ENCODE data around the gene SEMA5A.

SEMA5A gene

DNA sequence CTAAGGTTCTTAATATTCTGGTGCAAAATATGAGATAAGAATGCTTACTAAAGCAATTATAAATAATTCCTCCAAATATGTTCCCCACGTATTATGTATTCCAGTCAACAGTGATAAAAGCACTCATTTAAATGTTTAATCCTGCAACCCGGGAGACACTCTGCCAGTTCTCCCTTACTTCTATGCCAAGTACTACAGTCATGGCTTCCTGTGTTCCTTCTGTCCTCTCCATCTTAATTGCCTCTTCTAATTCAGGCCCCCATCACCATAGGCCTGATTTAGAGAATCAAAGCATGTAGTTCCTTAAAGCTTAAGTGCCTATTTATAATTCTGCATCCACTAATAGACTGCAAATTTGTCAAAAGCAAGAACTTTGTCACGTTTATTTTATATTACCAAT, 474.8 kb downstream of the SEMA5A start:
- no peak for DNase-seq (ENCODE audit: low read depth in 2 of 3, low spot score in 2 of 3)

DNA sequence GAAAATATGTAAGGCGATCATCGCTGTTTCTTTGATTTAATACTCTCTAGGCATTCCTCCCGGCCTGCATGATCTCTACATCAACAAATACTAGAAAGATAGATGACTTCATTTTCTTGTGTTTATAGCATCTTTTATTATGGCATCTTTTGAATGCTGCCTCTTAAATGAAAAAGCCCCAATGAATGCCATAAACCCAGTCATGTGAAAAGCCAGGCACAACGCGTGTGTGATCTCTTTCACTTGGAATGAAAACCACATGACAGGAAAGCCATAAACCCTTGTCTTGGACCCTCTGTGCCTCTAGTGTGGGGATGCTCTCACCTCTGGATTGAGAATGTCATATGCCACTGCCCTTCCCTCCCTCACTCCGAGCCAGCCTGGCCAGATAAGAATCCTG, 476.2 kb downstream of the SEMA5A start:
- DNase-seq (ENCODE audit: low read depth in 2 of 3, low spot score in 2 of 3), result no peak

DNA sequence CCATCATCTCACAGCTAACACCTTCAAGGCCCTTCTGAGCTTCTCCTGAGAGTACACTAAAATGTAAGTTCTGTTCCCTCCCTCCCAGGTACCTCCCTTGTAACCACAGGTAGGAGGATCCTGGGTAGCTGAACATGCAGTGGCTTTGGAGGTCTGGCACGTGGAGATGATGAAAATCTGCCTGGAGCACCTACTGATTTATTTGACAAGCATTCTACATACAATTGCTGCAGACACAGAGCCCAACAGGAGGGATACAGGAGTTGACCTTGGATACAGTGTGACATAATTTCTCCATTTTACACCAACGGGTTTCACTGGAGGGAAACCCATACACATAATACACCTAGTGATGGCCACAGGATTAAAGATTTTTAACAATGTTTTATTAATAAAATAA, 478.7 kb downstream of the SEMA5A start:
- DNase-seq (ENCODE audit: low read depth in 2 of 3, low spot score in 2 of 3), result no peak

DNA sequence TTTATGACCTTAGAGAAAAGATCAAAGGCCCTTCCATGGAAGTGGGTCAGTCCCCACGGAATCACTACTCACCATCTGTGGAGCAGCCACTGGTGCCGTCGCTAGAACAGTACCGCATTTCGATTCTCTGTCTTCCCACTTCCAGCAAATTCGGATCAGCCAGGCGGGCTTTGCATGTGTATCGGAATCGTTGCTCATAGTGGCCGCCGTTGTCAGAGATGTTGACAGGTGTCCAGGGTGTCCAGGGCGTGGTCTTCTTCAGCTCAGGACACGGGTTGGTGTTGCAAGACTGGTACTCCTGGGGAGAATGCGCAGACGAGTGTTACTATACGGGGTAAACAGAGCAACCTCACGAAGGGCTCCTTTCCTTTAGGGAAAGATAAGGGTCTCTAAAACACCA, 479.5 kb downstream of the SEMA5A start:
- no peak for DNase-seq (ENCODE audit: low read depth in 2 of 3, low spot score in 2 of 3)

DNA sequence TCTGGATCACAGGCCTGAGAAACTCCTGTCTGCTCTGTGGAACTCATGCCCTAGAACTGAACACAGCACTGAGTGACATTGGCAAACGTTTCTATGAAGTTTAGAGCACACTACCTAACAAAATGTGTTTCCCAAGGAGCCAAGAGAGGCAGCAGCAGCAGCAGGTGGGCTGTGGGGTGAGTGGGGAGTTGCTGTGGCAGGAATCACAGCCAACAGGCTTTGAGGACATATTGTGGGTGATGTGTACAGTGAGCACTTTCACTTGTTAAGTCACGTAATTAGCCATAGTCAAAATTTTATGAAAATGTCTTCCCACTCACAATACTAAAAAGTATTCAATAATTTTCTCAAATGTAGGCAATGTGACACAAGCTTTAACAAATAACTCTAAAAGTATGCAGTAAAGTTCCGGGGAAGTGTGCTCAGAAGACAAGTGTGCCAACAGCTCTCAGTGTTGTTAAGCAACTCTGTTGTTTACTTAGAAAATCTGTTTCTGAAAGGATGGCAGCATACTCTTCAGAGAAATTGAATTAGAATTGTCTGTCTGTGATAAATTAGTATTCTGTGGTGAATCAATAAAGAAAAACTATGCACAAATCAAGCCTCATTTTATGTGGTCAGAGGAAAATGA, 482.1 kb downstream of the SEMA5A start:
- DNase-seq (ENCODE audit: low read depth in 2 of 3, low spot score in 2 of 3), result no peak

DNA sequence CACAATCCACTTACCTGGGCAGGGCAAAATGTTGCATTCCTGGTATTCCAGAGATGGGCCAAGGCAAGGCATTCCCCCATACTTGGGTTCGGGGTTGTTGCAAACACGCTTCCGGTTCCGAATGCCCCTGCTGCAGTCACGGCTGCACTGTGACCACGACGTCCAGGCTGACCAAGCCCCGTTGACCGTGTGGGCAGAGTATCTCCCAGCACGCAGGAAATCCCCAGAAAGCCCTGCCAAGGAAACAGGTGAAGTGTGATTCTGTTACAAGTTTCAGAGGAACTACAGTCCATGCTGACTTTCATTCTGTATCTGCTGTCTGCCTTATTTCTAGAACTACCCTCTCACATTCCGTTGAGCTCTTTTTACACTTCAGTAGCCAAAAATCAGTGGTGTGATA, 483.0 kb downstream of the SEMA5A start:
- DNase-seq (ENCODE audit: low read depth in 2 of 3, low spot score in 2 of 3), result no peak

DNA sequence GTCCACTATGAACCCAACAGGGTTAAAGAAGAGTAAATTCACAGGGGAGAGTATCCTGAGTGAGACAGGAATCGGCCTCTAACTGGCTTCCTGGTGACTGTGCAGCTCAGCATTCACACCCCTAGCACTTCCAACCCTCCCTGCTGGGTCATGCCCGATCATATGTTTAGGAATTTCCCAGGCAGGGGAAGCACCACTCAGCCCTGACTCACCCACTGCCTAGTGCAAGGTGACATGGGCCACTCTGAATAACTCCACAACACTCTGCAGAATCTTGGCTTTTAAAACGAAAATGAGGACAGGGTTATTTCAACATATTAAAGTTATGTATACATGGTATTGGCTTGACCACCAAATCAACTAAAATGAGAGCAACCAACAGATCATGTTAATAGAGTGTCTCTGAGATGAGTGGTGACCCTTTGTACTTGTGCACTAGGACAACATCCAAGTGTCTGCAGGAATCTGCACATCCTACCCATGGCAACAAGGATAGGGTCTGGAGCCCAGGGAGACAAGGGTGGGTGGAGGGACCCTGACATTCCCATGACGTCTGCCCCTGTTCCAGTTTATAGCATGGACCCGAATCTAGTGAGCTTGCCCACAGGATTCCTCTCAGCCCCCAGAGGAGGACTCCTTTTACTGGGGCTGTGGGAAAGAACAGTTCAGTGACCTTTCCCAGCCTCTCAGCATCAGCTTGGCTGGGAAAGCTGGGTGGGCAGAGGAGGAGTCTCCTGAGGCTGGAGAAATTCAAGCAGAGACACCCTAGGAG, 485.8 kb downstream of the SEMA5A start:
- no peak for DNase-seq (ENCODE audit: low read depth in 2 of 3, low spot score in 2 of 3)

DNA sequence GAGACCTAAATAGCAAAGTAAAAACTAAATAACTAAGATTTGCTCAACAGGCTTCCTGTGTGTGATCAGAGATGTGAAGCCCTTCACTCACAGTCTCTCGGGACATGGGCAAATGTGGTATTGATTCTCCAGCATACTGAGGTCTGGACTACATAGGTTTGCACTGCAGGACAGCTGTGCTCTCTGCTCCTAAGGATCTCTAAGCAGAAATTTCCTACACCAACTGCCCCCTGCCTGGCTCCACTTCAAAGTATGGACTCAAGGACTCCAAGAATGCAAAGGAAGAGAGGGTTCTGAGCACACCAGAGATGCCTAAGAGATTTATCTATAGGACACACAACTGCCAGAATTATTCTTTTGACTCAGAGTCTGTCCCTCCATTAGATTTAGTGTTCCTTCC, 487.2 kb downstream of the SEMA5A start:
- no peak for DNase-seq (ENCODE audit: low read depth in 2 of 3, low spot score in 2 of 3)

DNA sequence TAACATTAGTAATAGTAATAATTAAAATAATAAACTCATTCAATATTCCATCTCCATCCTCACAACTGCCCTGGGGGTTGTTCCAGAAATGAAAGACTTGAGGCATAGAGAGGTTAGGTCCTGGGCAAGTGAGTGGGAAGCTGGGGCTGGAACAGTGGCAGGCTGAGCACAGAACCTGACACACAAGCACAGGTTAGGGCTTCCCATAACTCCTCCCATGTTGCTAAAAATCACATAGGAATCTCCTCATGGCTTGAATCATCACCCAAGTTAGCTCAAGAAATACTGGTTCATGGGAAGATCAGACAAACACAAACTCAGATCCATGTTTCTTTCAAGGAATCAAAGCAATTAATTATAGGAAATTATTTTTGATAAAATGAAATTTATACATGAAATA, 487.7 kb downstream of the SEMA5A start:
- no peak for DNase-seq (ENCODE audit: low read depth in 2 of 3, low spot score in 2 of 3)

DNA sequence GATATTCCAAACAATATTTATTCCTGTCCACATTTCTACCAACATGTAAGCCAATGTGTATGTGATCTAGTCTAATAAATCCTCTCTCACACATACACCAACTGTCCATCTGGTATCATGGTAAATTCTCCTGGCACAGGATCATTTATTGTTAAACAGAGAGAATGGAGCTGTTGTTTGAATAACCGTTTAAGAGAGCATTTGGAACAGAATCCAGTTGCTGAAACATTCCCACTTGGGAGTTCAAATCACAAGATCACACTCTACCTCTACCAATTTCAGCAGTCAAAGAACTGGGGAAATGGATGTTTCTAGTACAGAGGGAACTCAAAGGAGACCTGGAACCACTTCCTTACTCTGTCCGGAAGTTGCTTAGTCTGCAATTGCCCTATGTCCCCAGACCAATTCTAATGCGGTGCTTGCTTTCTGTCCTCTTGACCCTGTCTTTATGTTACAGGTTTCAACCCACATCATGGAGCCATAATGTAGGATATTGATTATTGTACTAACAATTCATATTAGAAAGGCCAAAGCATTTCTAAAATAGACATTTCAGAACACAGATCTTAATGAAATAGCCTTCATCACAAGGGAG, 488.4 kb downstream of the SEMA5A start:
- no peak for DNase-seq (ENCODE audit: low read depth in 2 of 3, low spot score in 2 of 3)

DNA sequence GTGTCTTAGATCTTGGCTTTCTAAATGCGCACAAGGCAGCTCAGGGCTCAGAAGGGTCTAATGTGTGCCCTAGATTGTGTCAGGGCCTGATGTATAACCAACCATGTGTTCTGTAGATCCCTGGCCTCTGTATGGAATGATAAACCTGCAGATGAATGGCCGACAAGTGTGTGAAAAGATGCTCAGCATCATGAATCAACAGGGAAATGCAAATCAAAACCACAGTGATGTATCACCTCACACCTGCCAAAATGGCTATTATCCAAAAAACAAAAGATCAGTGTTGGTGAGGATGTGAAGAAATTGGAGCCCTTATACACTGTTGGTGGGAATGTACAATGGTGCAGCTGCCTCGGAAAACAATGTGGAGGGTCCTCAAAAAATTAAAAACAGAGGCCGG, 489.8 kb downstream of the SEMA5A start:
- no peak for DNase-seq (ENCODE audit: low read depth in 2 of 3, low spot score in 2 of 3)

DNA sequence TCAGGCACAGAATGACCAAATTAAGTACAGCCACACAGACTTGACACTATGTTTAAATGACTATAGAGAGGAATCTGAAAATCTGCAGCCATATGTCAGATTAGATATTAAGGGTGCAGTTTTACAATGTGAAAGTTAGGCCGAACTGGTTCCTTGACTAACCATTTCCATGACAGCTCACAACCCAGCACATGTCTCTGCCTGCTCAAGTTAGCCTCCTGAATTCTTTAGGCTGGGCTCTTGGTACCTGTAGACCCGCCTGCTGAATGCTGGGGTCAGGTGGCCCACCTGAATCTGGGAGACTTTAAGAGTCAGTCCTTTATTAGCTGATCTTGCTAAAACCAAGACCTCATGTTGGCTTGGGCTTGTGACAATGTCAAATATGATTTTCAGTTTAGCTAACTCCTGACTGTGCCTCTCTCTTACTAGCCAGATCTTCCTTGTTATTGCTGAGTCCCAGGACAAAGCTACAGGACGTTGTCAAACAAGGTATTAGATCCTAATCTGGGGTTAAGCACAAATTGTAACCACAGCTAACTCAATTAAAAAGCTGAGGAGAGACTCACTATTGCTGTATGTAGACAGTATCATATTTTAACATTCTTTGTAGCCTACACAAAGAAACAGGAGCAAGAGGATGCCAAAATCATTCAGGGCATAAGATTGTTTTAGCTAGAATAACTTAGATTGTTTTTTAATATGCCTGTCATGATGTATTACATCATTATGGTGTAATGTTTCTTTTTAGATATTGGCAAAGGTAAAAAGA, 490.9 kb downstream of the SEMA5A start:
- DNase-seq (ENCODE audit: low read depth in 2 of 3, low spot score in 2 of 3), result no peak

DNA sequence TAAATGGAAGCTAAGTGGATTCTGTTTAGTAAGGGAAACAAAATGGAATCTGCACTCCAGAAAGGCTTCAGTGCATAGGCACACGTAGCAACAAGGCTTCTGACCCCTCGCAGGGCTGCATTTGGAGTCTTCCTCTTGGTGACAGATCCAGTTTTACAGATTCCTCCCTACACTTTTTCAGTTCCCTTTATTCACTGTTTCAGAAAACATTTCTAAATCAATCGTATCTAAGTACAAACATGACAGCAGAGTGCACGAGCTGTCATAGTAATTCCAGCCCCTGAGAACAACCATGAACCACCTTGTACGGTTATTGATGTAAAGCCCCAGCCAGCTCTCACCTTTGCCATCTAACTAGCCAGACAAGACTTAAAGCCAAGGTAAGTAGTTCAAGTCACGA, 491.6 kb downstream of the SEMA5A start:
- DNase-seq (ENCODE audit: low read depth in 2 of 3, low spot score in 2 of 3), result no peak

DNA sequence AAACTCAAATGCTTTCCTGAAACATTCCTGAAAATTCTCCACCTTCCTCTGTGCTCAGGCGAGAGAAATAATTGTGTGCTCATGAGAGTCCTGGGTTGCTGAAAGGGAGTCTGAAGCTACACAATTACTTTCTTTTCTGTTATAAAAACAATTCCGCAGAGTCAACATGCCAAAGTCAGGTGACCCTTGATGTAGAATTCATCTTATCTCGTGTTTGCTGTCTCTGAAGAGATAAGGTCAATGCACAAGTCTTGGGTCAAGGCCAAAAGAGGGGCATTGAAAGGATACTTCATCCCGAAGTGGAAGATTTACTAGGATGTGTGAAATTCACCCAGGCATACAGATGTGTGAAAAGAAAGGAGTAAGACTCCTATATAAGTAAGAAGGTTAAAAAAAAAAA, 493.5 kb downstream of the SEMA5A start:
- DNase-seq (ENCODE audit: low read depth in 2 of 3, low spot score in 2 of 3), result no peak

DNA sequence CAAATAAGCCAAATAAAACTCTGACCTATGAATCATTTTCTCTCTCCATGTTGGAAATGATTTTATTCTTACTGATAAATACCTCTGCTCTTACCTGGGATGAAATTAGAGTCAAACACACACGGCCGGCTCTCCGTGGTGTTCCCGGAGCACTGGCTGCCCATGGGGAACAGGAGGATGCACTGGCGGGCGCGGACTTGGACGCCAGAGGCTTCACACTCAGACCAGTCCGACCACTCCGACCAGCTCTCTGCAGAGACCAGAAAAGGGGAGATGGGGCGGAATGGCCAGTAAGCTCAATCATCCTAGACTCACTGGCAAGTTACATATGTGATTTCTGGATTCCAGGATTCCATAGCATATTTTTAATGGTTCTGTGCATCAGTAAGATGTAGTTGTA, 494.1 kb downstream of the SEMA5A start:
- no peak for DNase-seq (ENCODE audit: low read depth in 2 of 3, low spot score in 2 of 3)

DNA sequence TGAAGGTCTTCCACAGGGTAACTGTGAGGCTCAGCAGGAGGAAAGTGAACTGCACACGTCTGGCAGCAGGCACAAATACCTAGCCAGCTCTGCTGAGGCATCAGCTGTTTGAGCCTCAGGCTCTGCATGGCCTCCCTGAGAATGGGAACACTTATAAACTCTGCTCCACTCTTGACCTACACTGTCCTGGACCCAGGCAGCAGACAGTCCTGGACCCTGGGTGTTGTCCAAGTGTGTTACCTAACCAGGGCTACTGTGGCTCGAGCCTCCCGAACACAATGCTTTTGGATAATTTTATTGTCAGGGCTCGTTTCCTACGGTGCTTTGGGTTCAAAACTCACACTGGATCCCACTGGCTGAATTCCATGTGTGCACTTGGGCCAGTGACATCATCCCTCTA, 497.9 kb downstream of the SEMA5A start:
- DNase-seq (ENCODE audit: low read depth in 2 of 3, low spot score in 2 of 3), result no peak

DNA sequence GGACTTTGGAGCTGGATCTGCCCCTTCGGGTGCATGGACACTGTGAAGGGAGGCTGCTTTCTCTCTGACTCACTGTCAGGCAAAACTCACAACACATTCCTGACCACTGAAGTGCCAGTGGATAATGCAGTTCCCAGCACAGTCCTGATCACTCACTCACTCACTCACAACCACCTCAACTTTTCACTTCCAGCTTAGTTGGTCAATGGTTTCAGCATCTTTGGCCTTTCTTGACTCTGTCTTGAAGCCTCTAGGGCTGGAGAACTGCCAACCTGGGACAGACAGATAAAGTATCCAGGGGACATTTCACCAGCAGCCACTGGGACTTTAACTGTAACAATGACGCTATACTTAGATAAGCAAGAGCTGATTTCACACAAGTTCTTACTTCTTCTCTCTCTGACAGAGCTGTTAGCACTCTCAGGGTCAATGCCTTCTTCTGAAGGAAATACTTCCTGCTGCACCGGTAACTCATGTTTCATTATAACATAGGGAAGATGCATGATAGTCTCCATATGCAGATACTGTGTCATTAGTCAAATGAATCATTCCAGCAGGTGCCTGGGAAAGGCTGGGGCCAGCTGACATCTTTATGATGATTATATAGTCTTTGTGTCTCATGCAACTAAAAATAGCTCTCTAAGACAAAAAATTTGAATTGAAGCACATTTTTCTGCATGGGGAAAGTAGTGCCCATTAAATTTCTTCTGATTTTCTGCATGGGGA, 499.0 kb downstream of the SEMA5A start:
- no peak for DNase-seq (ENCODE audit: low read depth in 2 of 3, low spot score in 2 of 3)

DNA sequence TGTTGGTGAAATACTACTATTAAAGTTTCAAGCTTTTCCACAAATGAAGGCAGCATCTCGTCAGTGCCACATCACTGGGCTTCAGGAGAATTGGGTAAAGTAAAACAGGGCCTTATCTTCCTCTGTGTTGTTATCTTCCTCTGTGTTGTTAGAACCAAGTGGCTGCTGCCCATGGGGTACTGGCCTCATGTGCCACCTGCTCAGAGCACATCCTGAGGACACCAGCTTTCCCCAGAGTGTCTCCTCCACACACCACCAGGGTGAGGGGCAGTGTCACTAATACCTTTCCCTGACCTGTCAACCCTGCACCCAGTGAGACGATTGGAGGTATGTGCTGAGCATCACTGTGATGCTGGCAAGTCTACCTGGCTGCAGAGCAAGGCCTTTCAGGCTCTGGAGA, 499.9 kb downstream of the SEMA5A start:
- no peak for DNase-seq (ENCODE audit: low read depth in 2 of 3, low spot score in 2 of 3)

DNA sequence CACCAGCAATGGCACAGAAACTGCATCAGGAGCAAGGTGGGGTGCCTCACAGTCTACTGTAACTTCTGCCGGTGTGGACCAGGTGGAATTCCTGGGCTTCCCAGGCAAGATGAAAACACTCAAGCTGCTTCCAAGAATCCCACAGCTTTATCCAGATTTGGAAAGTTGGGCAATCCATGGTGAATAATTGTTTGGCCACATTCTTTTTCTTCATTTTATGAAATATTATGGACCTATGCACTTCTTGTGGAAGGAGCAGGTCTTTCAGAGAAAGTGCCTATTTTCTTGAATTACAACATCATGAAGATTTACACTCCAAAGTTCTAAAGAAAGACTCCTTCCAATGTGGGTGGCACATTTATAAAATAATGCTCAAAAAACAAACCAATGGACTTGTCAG, 503.6 kb downstream of the SEMA5A start:
- no peak for DNase-seq (ENCODE audit: low read depth in 2 of 3, low spot score in 2 of 3)

DNA sequence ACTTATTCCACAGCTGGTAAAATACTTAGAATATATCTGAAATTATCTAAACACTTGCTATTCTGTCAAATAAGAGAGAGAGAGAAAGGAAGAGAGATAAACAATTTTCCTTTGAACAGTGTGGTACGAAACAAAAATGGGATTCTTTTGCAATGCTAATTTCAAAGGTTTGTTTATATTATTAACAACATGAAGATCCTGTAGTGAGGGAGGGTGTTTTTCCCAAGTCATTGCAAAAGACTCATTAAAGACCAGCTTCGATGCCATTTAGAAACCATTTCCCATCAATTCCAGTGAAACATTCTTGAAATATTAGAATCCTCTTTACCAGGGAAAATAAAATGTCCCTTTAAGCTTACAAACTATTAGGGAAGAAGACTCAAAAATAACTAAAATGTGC, 505.4 kb downstream of the SEMA5A start:
- no peak for DNase-seq (ENCODE audit: low read depth in 2 of 3, low spot score in 2 of 3)

DNA sequence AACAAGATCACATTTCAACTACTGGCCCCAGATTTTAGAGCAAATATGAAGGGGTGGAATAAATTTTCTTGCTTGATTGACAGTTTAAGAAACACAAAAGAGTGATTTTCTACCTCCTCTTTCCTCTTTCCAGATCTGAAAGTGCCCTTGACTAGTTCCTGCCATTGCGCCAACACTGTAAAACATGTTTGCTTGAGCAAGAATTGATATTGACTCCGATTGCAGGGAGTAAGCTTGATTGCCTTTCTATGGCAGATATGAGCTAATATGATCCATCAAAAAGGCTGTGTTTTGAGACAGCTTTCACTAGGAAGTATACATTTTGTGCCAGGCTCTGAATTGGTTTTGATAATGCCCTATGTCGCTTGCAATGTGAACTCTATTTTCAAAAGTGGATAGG, 508.8 kb downstream of the SEMA5A start:
- DNase-seq (ENCODE audit: low read depth in 2 of 3, low spot score in 2 of 3), result no peak

Data from activated CD8-positive, alpha-beta memory T cell treated with anti-CD3 and anti-CD28 coated beads for 48 hours (primary cell).